Activated CD8-positive, alpha-beta T cell treated with anti-CD3 and anti-CD28 coated beads, Interleukin-2, amount 10 ng/mL, durations not matched to agents 7 days and 5 days (primary cell): ENCODE measurements around the gene WNT3A. TPM values are rescaled to one million over a fixed set of nuclear protein-coding genes. Genes with fewer than 3 reads are reported as not detected.
"Not testable (repeated sequence)": the region's sequence is repeated elsewhere in the genome, so short reads cannot be mapped to it uniquely, and the experiment has no call there.

Experiments used
- ATAC-seq: fragments of 150-1000 bp; cut with Tn5 transposase; one replicate; pipeline ENCODE4 v1.10.0; 2021; ENCODE audit warnings: moderate library complexity
- CTCF ChIA-PET: fragments of 350-600 bp; sonication (Branson Sonifier 250); formaldehyde crosslinking; loops from one replicate; lab custom pipeline; 2021; ENCODE audit warnings: antibody characterized with exemption; lab: Charles Lee
- POLR2A ChIA-PET: fragments of 350-600 bp; sonication (Branson Sonifier 250); formaldehyde crosslinking; loops from one replicate; lab custom pipeline; 2021; ENCODE audit warnings: antibody characterized with exemption; lab: Charles Lee
- DNase-seq: peaks from one replicate; pipeline ENCODE4 v3.0.0-alpha.2; 2020
- H3K27ac Mint-ChIP-seq: one replicate; pipeline ENCODE4 v1.8.0; 2021; ENCODE audit warnings: mild to moderate bottlenecking, mixed read lengths
- H3K27me3 Mint-ChIP-seq: one replicate; pipeline ENCODE4 v1.8.0; 2021; ENCODE audit warnings: low read depth, mixed read lengths
- H3K36me3 Mint-ChIP-seq: one replicate; pipeline ENCODE4 v1.8.0; 2021; ENCODE audit warnings: low read depth, mixed read lengths
- H3K4me1 Mint-ChIP-seq: one replicate; pipeline ENCODE4 v1.8.0; 2021; ENCODE audit warnings: low read depth, mixed read lengths
- H3K4me3 Mint-ChIP-seq: one replicate; pipeline ENCODE4 v1.8.0; 2021; ENCODE audit warnings: mild to moderate bottlenecking, mixed read lengths
- H3K9me3 Mint-ChIP-seq: one replicate; pipeline ENCODE4 v1.8.0; 2022; ENCODE audit warnings: mixed read lengths; ENCODE audit not compliant: insufficient read depth
- total RNA-seq, 2 experiments: library from RNA; stranded (reverse); gene quantifications; one replicate each; pipeline ENCODE4 v1.2.3, GENCODE V29; 2021

WNT3A gene
- total RNA-seq, 2 experiments from 2014 or later: not detected

DNA sequence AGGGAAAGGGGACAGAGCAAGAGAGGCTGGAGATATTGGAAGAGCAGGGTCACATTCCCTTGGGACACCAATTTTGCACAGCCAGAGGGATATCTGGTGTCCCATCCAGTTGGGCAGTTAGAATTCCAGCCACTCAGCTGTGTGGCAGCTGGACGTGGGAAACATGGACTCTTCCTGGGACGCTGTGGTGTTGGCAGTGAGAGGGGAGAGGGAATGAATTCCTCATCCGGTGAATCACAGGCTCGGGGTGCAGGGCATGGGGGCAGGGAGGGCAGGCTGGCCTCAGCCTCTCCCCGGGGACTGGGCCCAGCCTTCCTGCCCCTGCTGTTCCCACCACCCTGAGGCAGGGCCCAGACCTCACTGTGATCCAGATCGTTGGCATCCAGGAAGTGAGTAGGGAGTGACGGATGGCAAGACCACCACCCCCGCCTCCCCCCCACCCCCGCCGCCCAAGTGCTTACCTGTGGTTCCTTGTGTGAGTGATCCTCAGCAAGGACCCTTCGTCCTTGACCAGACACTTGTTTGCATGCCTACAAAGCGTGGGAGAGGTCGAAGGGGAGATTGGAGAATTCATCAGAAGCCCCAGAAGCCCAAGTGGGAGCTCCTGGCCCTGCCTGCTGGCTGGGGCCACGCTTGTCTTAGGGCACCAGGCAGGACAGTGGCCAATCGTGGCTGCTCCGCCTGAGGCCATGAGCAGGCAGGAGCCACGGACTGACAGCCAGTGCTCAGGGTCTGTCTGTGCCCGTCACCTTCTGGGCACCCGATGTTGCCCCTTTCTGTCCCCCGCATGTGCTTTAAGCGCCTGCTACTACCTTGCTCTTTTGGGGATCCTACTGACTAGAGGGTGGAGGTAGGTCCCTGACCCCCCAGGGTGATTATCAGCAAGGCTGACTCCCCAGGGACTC lies 8.7 kb downstream of the WNT3A start:
- Mint-ChIP-seq H3K27me3 (peaks cover 2% of the 10 kb centered on the region), H3K4me3 (no peak overlapping the region), H3K27ac (no peak overlapping the region), H3K36me3 (no peaks in the 10 kb centered on the region), H3K9me3 (no peaks in the 10 kb centered on the region), H3K4me1 (no peaks in the 10 kb centered on the region)
- ChIA-PET CTCF (no interaction called here), POLR2A (no interaction called here)
- ATAC-seq: no peak
- no peak for DNase-seq

DNA sequence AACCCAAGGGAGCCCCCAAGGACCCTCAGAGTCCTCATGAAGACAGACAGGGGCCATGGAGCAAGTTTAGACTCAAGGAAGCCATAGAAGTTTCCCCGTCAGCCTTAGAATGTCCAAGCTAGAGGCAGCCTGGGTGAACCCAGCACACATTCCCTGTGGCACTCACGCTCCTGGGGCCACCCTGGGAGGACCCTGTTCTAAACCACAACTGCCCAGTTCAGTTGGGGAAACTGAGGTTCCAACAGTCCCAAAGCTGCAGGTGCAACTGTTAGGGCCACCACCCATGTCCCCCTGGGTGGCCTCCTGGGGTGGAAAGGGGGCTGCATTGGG lies 9.3 kb downstream of the WNT3A start:
- Mint-ChIP-seq H3K4me1 (no peaks in the 10 kb centered on the region), H3K4me3 (no peak overlapping the region), H3K27ac (no peak overlapping the region), H3K36me3 (no peaks in the 10 kb centered on the region), H3K9me3 (no peaks in the 10 kb centered on the region), H3K27me3 (no peaks in the 10 kb centered on the region)
- ChIA-PET CTCF (no interaction called here), POLR2A (no interaction called here)
- ATAC-seq (no peak), DNase-seq (no peak)

DNA sequence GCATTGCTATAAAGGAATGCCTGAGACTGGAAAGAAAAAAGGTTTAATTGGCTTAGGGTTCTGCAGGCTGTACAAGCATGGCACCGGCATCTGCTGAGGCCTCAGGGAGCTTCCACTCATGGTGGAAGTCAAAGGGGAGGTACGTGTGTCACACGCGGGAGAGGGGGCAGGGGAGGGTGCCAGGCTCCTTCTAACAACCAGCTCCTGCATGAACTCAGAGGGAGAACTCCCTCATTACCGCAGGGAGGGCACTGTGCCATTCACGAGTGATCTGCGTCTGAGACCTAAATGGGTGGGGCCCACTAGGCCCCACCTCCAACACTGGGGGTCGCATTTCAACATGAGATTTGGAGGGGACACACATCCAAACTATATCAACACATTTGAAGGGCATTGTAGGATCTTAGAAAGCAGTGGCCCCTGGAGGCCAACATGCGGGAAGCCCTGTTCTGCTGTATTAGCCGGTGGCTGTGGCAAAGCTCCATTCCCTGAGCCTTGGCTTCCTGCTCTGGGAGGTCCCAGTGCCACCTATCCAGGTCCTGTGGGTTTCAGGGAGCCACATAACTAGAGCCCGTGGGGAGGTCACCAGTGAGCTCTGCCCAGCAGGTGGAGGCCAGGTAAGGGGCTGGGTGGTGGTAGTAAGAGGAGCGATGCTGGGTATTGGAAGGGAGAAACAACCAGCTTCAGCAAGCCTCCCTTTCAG lies 10.0 kb downstream of the WNT3A start:
- DNase-seq (no peak), ATAC-seq (no peak)
- no peak overlapping the region for H3K4me3 Mint-ChIP-seq
- no peaks in the 10 kb centered on the region for H3K9me3 Mint-ChIP-seq
- H3K27ac Mint-ChIP-seq: no peak overlapping the region
- POLR2A ChIA-PET: no interaction called here
- H3K4me1 Mint-ChIP-seq: no peaks in the 10 kb centered on the region
- H3K27me3 Mint-ChIP-seq: no peaks in the 10 kb centered on the region
- no peaks in the 10 kb centered on the region for H3K36me3 Mint-ChIP-seq
- CTCF ChIA-PET: no interaction called here

DNA sequence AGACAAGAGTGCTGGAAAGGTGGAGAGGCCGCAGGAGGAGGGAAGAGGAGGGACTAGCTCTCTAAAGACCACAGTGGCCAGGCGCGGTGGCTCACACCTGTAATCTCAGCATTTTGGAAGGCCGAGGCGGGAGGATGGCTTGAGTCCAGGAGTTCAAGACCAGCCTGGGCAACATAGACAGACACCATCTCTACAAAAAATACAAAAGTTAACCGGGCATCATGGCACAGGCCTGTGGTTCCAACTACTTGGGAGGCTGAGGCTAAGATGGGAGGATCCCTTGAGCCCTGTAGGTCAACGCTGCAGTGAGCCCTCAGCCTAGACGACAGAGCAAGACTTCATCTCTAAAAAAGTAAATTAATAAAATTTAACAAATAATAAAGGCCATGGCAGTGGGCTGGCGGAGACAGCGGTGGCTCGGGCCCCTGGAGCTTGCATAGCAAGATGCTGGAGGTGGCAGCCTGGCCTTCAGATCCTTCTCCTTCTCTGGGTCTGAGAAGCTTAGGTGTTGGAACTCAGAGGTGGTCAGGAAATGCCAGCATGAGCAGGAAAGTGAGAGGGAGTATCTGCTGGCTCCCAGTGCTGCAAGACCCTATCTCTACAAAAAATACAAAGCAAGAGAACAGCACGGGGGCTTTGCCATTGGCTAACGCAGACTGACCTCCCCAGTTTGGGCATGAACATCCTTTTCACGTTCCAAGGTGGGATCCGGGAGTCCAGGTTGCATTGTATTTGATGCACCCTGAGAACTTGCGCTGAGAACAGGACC lies 10.7 kb downstream of the WNT3A start:
- ChIA-PET POLR2A (no interaction called here), CTCF (no interaction called here)
- no peak for DNase-seq
- H3K27me3 Mint-ChIP-seq: no peaks in the 10 kb centered on the region
- H3K36me3 Mint-ChIP-seq: no peaks in the 10 kb centered on the region
- H3K9me3 Mint-ChIP-seq: no peaks in the 10 kb centered on the region
- H3K4me1 Mint-ChIP-seq: no peaks in the 10 kb centered on the region
- H3K4me3 Mint-ChIP-seq: no peak overlapping the region
- no peak for ATAC-seq
- H3K27ac Mint-ChIP-seq: no peak overlapping the region

DNA sequence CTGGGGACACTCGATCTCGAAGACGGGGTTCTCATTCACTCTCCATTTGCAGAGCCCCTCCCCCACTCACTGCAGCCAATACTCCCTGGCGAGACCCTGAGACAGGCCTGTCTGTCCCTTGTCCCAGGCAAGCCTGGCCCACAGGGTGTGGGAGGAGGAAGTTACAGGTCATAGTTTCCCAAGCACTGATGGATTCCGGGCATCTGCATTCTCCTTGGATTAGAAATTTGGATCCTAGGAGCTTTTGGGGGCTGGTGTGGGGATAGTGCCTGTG lies 11.3 kb downstream of the WNT3A start:
- ATAC-seq: no peak
- no peaks in the 10 kb centered on the region for H3K27me3 Mint-ChIP-seq
- H3K4me1 Mint-ChIP-seq: no peaks in the 10 kb centered on the region
- no peak for DNase-seq
- H3K4me3 Mint-ChIP-seq: no peak overlapping the region
- H3K9me3 Mint-ChIP-seq: no peaks in the 10 kb centered on the region
- no peaks in the 10 kb centered on the region for H3K36me3 Mint-ChIP-seq
- H3K27ac Mint-ChIP-seq: no peak overlapping the region
- CTCF ChIA-PET: no interaction called here
- POLR2A ChIA-PET: no interaction called here

DNA sequence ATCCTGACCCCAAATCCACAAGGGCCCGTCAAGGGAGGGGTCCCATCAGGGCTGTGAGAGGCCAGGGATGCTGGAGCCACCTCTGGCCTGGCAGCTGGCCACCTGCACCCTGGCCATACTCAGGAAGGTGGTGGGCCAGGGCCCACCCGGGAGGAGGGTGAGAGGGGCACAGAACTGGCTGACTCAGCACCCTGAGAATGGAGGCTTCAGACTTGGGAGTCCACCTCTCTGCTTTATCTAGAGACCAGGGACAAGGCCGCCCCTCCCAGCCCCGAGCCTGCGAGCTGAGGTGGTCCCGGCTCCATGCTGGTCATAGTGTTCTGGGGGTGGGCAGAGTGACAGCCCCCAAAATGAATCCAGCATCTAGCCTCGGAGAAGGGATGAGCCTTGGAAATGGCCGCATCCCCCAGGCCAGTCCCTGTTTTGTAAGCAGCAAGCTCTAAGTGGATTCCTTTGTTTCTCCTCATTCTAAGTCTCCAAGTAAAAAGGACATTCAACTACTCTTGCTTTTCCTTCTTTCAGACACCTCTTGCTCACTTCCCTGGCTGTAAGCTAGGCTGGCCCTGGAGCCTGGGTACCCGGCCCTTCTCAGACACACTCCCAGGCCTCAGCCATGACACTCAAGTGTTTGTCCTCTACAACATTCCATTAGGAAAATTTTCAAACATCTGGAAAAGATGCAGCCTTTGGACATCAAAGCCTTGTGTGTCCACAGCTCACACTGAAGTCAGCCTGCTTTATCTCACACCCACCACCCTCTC lies 12.3 kb downstream of the WNT3A start:
- DNase-seq: no peak
- no peaks in the 10 kb centered on the region for H3K27me3 Mint-ChIP-seq
- H3K27ac Mint-ChIP-seq: no peak overlapping the region
- CTCF ChIA-PET: no interaction called here
- POLR2A ChIA-PET: no interaction called here
- no peaks in the 10 kb centered on the region for H3K36me3 Mint-ChIP-seq
- H3K4me1 Mint-ChIP-seq: no peaks in the 10 kb centered on the region
- H3K4me3 Mint-ChIP-seq: no peak overlapping the region
- no peaks in the 10 kb centered on the region for H3K9me3 Mint-ChIP-seq
- no peak for ATAC-seq

DNA sequence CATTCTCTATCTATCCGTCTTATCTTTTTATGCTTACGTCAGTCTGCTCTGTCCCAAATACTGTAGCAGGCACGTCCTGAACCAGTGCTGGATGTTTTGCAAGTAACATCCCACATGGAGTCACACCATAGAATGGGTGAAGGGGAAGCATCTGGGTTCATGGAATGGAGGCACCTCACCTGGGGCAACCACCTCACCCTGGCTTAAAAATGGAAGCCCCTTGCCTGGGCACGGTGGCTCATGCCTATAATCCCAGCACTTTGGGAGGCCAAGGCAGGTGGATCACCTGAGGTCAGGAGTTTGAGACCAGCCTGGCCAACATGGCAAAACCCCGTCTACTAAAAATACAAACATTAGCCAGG lies 12.9 kb downstream of the WNT3A start:
- H3K4me3 Mint-ChIP-seq, POLR2A ChIA-PET, H3K9me3 Mint-ChIP-seq, H3K27me3 Mint-ChIP-seq, H3K36me3 Mint-ChIP-seq, H3K4me1 Mint-ChIP-seq, DNase-seq, H3K27ac Mint-ChIP-seq, CTCF ChIA-PET, ATAC-seq: not testable (repeated sequence)

DNA sequence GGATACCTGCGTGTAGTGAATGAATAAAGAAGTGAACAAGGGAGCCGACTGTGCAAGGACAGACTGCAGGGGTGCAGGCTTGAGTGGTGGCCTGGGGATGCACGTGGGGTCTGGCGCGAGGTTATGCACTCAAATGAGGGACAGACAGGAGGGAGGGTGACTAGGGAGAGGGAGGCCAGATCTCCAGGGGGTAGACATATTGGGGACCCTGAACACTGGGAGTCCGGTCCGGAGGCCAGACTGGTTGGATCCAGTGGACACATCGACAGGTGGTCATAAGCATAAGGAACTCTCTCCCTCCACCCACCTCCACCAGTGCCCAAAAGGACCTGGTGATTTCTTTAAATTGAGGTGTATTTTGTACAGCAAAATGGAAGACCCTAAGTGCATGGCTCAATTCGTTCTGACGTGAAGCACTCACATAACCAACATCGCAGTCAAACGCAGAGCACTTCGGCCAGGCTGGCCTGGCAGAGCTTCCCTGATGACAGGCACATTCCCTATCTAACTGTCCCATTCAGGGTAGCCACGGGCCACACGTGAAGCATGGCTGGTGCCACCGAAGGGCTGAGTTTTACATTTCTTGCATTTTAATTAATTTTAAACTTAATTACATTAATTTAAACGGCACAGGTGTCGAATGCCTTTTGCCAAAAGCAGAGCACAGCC lies 14.0 kb downstream of the WNT3A start:
- Mint-ChIP-seq H3K27ac (no peak overlapping the region), H3K9me3 (no peaks in the 10 kb centered on the region), H3K27me3 (peaks cover 2% of the 10 kb centered on the region), H3K4me3 (no peak overlapping the region), H3K4me1 (no peaks in the 10 kb centered on the region), H3K36me3 (no peaks in the 10 kb centered on the region)
- CTCF ChIA-PET: no interaction called here
- POLR2A ChIA-PET: no interaction called here
- DNase-seq (no peak), ATAC-seq (no peak)

DNA sequence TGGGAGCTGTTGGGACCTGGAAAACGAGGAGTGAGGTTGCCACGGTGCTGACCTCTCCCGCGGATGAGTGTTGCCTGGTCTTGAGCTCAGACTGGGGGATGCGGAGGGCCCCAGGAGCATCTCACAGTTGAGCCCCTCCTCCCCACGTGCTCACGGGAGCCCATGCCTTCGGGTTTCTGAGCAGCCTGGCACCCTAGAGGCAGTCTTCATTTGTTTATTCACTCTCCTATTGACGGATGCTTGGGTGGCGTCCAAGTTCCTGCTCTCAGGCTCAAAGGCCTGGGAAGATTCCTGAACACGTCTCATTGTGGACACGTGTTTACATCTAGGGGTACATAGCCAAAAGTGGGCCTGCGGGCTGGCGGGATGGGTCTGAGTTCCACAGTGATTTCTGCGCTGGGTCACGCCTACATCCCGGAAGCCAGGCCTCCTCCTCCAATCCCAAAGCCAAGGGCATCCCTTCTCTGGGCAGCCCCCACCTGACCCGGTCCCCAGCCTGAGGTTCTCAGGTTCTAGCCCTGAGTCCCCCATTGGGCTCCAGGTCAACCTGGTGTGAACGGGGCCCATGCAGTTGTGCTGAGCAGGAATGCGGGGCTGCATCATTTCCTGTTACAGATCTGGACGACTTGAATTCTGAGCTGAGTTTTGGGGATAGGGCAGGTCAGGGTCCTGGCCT lies 14.7 kb downstream of the WNT3A start:
- Mint-ChIP-seq H3K4me1 (no peaks in the 10 kb centered on the region), H3K27ac (no peak overlapping the region), H3K9me3 (no peaks in the 10 kb centered on the region), H3K27me3 (peaks cover 2% of the 10 kb centered on the region), H3K4me3 (no peak overlapping the region), H3K36me3 (no peaks in the 10 kb centered on the region)
- DNase-seq: no peak
- ChIA-PET POLR2A (no interaction called here), CTCF (no interaction called here)
- ATAC-seq: no peak

DNA sequence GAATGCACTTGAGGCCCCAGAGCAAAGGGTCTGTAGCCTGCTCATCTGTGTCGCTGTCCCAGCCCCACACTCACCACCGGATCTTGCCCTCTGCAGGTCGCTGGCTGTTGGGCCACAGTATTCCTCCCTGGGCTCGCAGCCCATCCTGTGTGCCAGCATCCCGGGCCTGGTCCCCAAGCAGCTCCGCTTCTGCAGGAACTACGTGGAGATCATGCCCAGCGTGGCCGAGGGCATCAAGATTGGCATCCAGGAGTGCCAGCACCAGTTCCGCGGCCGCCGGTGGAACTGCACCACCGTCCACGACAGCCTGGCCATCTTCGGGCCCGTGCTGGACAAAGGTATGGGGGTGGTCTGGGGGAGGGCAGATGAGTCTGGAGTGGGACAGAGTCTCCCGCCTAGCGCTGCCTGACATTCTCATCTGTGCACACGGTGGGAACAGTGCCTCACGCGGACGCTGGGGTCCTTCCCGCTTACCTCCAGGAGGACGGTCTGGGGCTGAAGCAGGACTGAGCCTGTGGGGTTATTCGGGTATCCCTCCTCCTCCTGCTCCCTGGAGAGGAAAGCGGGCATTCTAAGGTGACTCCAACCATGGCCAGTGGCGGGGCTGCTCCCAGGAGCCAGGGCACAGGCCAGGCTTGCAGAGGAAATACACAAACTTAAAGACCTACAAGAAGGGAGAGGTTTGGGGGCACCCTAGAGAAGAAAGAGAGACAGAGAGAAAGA lies 15.9 kb downstream of the WNT3A start:
- Mint-ChIP-seq H3K36me3 (no peaks in the 10 kb centered on the region), H3K4me3 (no peak overlapping the region), H3K27ac (no peak overlapping the region), H3K9me3 (no peaks in the 10 kb centered on the region), H3K27me3 (peaks cover 10% of the 10 kb centered on the region), H3K4me1 (no peaks in the 10 kb centered on the region)
- DNase-seq: no peak
- no peak for ATAC-seq
- CTCF ChIA-PET: interaction anchor here (0.6 kb wide), 1 partner anchor 23 kb away, joined by 5 read pairs; no protein-coding TSS in a partner anchor
- POLR2A ChIA-PET: no interaction called here

DNA sequence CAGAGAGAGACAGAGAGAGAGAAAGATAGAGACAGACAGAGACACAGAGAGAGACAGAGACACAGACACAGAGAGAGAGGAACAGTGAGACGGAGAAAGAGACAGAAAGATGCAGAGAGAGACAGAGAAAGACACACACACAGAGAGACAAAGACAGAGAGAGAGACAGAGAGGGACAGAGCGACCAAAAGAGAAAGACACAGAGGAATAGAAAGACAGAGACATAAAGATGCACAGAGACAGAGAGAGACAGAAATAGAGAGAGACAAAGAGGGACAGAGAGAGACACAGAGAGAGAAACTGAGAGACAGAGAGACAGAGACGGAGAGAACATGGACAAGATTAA lies 16.5 kb downstream of the WNT3A start:
- Mint-ChIP-seq H3K36me3 (no peaks in the 10 kb centered on the region), H3K9me3 (no peaks in the 10 kb centered on the region), H3K27ac (no peak overlapping the region), H3K27me3 (peaks cover 13% of the 10 kb centered on the region), H3K4me3 (no peak overlapping the region), H3K4me1 (no peaks in the 10 kb centered on the region)
- no peak for DNase-seq
- no peak for ATAC-seq
- POLR2A ChIA-PET: no interaction called here
- CTCF ChIA-PET: no interaction called here
